ENCODE results near the gene FCRLA. TPM values are rescaled to one million over a fixed set of nuclear protein-coding genes. Genes with fewer than 3 reads are reported as not detected.
"Not testable (repeated sequence)": the region's sequence is repeated elsewhere in the genome, so short reads cannot be mapped to it uniquely, and the experiment has no call there.

The FCRLA gene, protein sequence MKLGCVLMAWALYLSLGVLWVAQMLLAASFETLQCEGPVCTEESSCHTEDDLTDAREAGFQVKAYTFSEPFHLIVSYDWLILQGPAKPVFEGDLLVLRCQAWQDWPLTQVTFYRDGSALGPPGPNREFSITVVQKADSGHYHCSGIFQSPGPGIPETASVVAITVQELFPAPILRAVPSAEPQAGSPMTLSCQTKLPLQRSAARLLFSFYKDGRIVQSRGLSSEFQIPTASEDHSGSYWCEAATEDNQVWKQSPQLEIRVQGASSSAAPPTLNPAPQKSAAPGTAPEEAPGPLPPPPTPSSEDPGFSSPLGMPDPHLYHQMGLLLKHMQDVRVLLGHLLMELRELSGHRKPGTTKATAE
- total RNA-seq = not detected

DNA sequence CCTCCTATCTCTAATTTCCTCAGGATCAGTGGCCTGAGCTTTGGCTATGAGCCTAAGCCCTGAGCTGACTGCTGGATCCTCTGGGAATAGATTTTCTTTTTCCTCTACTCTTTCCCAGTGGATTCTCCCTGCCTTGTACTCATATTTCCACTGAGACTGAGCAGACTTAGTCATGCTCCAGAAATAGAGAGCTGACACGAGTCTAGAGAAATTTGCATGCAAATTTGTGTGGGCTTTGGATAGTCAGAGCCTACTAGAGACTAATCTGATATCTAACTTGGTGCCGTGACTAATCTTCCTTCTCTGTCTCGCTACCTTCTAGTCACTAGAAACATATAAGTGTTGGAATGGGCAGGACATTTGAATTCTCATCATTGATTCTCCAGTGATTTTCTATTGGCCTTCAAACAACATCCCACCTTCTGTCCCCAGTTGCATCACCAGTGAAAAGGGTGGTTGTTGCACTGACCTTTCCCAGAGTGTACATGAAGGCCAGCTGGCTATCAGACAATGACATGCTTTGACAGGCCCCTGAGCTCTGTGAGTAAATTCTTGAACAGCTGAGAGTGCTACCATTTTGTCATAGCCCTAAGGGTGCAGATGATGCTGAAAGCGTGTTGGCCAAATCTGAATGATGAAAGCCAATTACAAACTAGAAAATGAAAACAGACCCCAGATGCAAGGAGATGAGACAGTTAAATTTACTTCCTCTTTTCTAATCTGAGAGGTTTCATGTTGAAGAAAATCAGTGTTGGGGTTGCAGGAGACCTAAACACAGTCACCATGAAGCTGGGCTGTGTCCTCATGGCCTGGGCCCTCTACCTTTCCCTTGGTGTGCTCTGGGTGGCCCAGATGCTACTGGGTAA, at the start of gene FCRLA:
TSS of gene FCRLA (plus strand) at position 748 of the 866 bp plus-strand sequence. CDS start at position 784, 36 bp downstream.
- Histone ChIP-seq H3K27me3 (no peaks in the 10 kb centered on the region), H3K9me3 (no peaks in the 10 kb centered on the region), H3K36me3 (no peaks in the 10 kb centered on the region), H3K27ac (peak within 1 kb of the TSS in 3 of 4 donors; percentile 23 to 67 (median 59)), H3K4me1 (no peaks in the 10 kb centered on the region), H3K4me3 (no peak within 1 kb of the TSS)
- DNase-seq (no peak), ATAC-seq (peak; percentile 90 to 98)
- TF ChIP-seq POLR2A (IDR thresholded peaks at IDR 0.05) = no peak
- TF ChIP-seq, protein P1, sequence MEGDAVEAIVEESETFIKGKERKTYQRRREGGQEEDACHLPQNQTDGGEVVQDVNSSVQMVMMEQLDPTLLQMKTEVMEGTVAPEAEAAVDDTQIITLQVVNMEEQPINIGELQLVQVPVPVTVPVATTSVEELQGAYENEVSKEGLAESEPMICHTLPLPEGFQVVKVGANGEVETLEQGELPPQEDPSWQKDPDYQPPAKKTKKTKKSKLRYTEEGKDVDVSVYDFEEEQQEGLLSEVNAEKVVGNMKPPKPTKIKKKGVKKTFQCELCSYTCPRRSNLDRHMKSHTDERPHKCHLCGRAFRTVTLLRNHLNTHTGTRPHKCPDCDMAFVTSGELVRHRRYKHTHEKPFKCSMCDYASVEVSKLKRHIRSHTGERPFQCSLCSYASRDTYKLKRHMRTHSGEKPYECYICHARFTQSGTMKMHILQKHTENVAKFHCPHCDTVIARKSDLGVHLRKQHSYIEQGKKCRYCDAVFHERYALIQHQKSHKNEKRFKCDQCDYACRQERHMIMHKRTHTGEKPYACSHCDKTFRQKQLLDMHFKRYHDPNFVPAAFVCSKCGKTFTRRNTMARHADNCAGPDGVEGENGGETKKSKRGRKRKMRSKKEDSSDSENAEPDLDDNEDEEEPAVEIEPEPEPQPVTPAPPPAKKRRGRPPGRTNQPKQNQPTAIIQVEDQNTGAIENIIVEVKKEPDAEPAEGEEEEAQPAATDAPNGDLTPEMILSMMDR (IDR thresholded peaks at IDR 0.05 in 4 of 5, conservative IDR thresholded peaks at IDR 0.05 in 1 of 5) = no peak
- in situ Hi-C loops (cut with MboI; ENCODE audit: low sequenced_read_pairs in 4 of 4) (no loop called here), intact Hi-C loops (cut with DNase I; ENCODE audit: low total_unique reads) (no loop called here)

DNA sequence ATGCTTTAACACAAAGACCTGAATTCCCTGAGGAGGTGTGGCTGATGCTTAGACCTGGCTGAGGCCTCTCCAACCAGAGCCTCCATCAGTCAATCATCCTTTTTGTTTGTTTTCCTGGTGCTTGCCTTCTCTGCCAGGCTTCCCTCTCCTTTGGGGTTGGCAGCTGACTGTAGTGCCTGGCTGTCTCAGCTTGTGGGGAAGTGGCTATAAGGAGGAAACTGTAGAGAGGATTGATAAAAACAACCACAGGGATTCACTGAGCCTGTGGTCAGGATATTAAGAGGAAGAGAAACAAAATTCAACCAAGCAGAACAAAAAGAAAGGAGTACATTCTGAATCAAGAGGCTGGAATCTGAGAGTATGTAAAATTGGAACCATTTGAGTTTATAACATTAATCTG, 48.5 kb upstream of the FCRLA start:
- in situ Hi-C loops (cut with MboI; ENCODE audit: low sequenced_read_pairs in 4 of 4); H3K4me1 ChIP-seq; DNase-seq; H3K4me3 ChIP-seq; H3K27ac ChIP-seq; H3K36me3 ChIP-seq; ATAC-seq; intact Hi-C loops (cut with DNase I; ENCODE audit: low total_unique reads); H3K27me3 ChIP-seq; H3K9me3 ChIP-seq: not testable (repeated sequence)

DNA sequence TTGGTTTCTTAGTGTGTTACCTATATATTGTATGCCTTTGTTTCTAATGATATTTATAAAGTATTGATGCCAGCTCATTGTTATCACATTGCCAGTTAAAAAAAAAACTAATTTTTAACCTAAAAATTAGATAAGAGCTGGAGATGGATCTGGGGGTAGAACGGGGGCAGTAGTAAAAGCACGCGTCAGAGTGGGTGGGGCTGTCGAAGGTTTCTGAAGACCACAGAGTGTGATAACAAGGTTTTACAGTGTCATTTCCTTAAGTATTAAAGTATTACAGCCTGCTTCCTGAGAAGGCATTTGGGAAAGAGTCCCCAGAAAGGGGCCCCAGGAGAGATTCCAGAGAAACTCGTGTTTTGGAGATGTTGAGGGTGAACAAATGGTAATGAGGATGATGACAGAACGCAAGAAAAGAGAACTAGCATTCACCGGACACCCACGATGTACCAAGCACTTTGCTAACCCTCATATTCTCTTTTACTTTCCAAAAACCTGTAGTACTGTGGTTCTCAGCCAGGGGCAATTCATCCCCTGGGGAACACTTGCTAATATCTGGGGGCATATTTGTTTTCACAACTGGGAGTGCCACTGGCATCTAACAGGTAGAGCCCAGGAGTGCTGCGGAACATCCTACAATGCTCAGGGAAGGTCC, 45.2 kb upstream of the FCRLA start:
- intact Hi-C loops (cut with DNase I; ENCODE audit: low total_unique reads); DNase-seq; ATAC-seq: not testable (repeated sequence)

DNA sequence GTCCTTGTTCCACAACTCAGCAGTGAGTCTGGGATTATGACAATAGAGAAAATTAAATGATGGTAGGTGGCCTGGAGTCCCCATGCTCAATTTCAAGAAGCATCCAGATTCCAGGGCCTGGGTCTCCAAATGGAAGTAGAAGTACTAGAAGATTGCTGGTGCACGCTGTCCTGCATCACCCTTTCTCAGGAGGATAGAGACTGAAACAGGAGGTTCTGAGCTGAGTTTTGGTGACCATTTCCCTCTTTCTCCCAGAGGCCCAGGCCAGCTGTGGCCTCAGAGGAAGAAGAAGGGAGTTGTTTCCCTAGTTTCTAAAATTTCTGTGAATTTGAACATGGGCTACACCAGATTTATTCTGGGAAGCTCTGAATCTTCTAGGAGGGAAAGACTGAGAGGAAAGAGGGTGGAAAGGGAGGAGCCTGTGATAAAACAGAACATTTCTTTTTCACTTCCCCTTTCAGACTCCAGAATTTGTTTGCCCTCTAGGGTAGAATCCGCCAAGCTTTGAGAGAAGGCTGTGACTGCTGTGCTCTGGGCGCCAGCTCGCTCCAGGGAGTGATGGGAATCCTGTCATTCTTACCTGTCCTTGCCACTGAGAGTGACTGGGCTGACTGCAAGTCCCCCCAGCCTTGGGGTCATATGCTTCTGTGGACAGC, 44.2 kb upstream of the FCRLA start, which contains the start of gene FCGR2B:
TSS of gene FCGR2B (plus strand) at position 460 of the 656 bp plus-strand sequence. CDS start at position 559, 99 bp downstream.
- in situ Hi-C loops (cut with MboI; ENCODE audit: low sequenced_read_pairs in 4 of 4); H3K9me3 ChIP-seq; H3K4me3 ChIP-seq; ATAC-seq; H3K36me3 ChIP-seq; intact Hi-C loops (cut with DNase I; ENCODE audit: low total_unique reads); DNase-seq; H3K4me1 ChIP-seq; H3K27ac ChIP-seq; H3K27me3 ChIP-seq: not testable (repeated sequence)

More for the DNA sequence above, 45.2 kb upstream of the FCRLA start:
- H3K4me1 ChIP-seq; H3K27me3 ChIP-seq; H3K36me3 ChIP-seq; H3K9me3 ChIP-seq; H3K4me3 ChIP-seq; in situ Hi-C loops (cut with MboI; ENCODE audit: low sequenced_read_pairs in 4 of 4); H3K27ac ChIP-seq: not testable (repeated sequence)

DNA sequence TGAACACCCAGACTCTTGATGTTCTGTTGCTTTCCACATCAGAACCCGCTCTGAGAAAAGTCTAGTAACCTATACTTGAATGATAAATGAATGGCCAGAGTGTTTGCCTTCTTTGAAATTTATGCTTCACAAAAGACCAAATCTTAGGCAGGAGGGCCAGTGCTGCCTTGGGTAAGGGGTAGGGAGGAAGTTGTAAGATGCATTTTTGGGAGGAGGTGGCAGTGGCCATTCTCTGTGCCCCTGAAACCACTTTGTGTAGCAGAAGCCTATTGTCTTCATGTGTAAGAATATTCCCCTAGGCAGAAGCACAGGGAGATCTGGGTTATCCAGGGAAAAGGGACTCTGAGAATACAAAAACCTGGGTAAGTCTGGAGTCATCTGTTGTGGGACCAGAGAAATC, 43.5 kb upstream of the FCRLA start:
- DNase-seq; H3K27ac ChIP-seq; ATAC-seq; in situ Hi-C loops (cut with MboI; ENCODE audit: low sequenced_read_pairs in 4 of 4); H3K4me1 ChIP-seq; H3K4me3 ChIP-seq; H3K9me3 ChIP-seq; intact Hi-C loops (cut with DNase I; ENCODE audit: low total_unique reads); H3K27me3 ChIP-seq; H3K36me3 ChIP-seq: not testable (repeated sequence)

DNA sequence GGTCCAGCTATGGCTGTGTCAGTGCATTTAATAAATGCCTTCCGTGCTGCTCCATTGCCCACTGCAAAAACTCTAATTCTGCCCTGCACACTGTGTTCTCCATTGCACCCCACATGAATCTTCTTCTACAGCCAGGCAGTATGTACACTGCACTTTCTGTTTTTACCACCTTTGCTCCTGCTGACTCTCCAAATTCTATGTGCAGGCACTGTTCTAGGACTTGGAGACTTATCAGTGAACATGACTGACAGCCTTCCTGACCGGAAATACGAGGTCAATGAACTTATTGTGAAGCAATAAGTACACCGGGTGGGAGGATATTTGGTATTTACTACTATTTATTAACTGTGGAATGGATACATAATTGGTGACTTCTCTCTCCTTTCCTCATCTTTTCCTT, 42.3 kb upstream of the FCRLA start:
- intact Hi-C loops (cut with DNase I; ENCODE audit: low total_unique reads); DNase-seq; H3K27ac ChIP-seq; in situ Hi-C loops (cut with MboI; ENCODE audit: low sequenced_read_pairs in 4 of 4); H3K4me3 ChIP-seq; H3K4me1 ChIP-seq; H3K27me3 ChIP-seq; H3K9me3 ChIP-seq; ATAC-seq; H3K36me3 ChIP-seq: not testable (repeated sequence)

DNA sequence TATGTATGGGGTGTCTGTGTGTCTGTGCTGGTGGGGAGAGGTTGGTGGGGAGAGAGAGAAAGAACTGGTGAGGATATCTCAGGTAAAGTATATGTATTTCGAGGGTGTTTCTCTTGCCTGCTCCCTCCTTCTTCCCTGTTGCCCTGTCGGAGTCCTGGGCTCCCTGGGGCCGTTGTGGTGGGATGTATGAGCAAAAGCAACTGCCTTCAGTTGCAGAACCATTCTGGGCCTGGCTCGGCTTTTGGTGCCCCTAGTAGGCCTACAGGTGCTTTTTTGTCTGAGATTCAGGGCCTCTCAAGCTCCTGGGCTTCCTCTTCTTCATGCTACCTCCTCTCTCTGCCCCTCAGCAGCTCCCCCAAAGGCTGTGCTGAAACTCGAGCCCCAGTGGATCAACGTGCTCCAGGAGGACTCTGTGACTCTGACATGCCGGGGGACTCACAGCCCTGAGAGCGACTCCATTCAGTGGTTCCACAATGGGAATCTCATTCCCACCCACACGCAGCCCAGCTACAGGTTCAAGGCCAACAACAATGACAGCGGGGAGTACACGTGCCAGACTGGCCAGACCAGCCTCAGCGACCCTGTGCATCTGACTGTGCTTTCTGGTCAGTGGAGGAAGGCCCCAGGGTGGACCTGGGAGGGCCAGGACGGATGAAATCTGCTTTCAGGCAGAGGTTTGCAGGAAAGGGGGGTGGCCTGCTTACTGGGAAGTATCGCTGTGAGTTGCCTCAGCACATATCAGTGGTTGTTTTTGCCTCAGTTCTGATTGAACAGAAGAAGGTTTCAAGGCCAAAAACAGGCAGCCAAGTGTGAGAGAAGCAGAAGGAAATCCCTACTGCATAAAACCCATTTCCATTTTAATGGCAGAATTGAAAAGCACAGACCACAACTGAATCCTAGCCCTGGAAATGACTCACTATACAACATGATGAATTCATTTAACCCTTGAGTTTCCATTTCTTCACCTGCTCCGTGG, 35.7 kb upstream of the FCRLA start:
- ATAC-seq; H3K9me3 ChIP-seq; H3K27ac ChIP-seq; H3K4me3 ChIP-seq; H3K27me3 ChIP-seq; DNase-seq; H3K36me3 ChIP-seq; intact Hi-C loops (cut with DNase I; ENCODE audit: low total_unique reads); in situ Hi-C loops (cut with MboI; ENCODE audit: low sequenced_read_pairs in 4 of 4); H3K4me1 ChIP-seq: not testable (repeated sequence)

DNA sequence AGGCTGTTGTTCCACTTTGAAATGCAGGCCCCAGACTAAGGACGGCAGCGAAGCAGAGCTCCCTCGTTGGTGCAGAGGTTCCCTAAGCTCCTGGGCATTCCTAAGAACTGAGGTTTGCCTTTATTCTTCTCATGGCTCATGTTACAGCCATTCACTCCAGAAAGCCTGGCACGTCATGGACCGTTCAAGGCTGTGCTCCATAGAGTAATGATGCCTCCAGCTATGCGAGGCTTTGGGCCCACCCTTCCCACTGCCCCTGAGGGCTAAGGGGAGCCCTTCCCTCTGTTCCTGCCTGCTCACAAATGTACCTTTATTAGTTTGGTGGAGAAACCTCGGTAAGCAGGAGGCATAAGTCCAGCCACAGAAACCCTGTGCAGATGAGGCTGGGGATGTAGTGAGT, 33.6 kb upstream of the FCRLA start:
- in situ Hi-C loops (cut with MboI; ENCODE audit: low sequenced_read_pairs in 4 of 4); ATAC-seq; H3K4me1 ChIP-seq; H3K27me3 ChIP-seq; DNase-seq; intact Hi-C loops (cut with DNase I; ENCODE audit: low total_unique reads); H3K9me3 ChIP-seq; H3K36me3 ChIP-seq; H3K4me3 ChIP-seq; H3K27ac ChIP-seq: not testable (repeated sequence)

DNA sequence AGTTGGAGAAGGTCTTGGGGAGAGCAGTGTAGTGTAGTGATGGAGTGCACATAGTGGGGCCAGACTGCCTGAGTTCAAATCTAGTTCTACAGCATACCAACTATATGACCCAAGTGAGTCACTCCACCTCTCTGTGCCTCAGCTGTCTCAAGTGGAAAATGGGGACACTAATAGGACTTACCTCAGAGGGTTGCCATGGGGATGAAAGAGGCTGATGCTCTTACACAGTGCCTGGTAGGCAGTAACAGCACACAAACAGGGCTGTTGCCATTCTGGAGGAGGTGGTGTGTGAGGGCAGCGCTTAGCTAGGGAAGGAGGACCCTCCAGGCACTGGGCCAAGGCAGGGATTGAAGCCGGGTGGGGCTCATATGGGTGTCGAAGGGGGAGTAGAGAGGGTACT, 32.6 kb upstream of the FCRLA start:
- H3K27me3 ChIP-seq; H3K27ac ChIP-seq; H3K4me1 ChIP-seq; ATAC-seq; H3K4me3 ChIP-seq; H3K36me3 ChIP-seq; DNase-seq; in situ Hi-C loops (cut with MboI; ENCODE audit: low sequenced_read_pairs in 4 of 4); H3K9me3 ChIP-seq; intact Hi-C loops (cut with DNase I; ENCODE audit: low total_unique reads): not testable (repeated sequence)
